Hindlimb muscle (tissue), 1 donor: ENCODE results near the gene SETBP1. TPM values are rescaled to one million over a fixed set of nuclear protein-coding genes. Genes with fewer than 3 reads are reported as not detected.
"Not testable (repeated sequence)": the region's sequence is repeated elsewhere in the genome, so short reads cannot be mapped to it uniquely, and the experiment has no call there.

ENCODE experiments used
- DNase-seq: peaks from one replicate; pipeline ENCODE4 v3.0.0-alpha.2; 2013
- polyA plus RNA-seq: library from polyadenylated mRNA; unstranded; fragments of 120-200 nt; gene quantifications from one replicate; pipeline ENCODE4 v1.2.1, GENCODE V29; 2013; ENCODE audit not compliant: insufficient read length

Gene SETBP1
- polyA plus RNA-seq, 1 donor: 19.5 TPM

- no peak for DNase-seq
These were observed 113.0 kb downstream of the SETBP1 start for GRCh38 chr18:44793685-44794084.

GRCh38 chr18:44795241-44795640, 114.6 kb downstream of the SETBP1 start:
- no peak for DNase-seq

GRCh38 chr18:44796429-44797428, 116.0 kb downstream of the SETBP1 start:
- no peak for DNase-seq

GRCh38 chr18:44798433-44799048, 117.9 kb downstream of the SETBP1 start:
- no peak for DNase-seq

- no peak for DNase-seq
These were observed 118.8 kb downstream of the SETBP1 start for GRCh38 chr18:44799382-44799906.

GRCh38 chr18:44799907-44800421, 119.3 kb downstream of the SETBP1 start:
- DNase-seq: no peak

- not testable (repeated sequence) for DNase-seq
These were observed 120.1 kb downstream of the SETBP1 start for GRCh38 chr18:44800766-44801165.

- DNase-seq: no peak
These were observed 121.1 kb downstream of the SETBP1 start for GRCh38 chr18:44801781-44802180.

GRCh38 chr18:44802508-44802907, 121.8 kb downstream of the SETBP1 start:
- no peak for DNase-seq

- DNase-seq: no peak
These were observed 122.4 kb downstream of the SETBP1 start for GRCh38 chr18:44803019-44803650.

GRCh38 chr18:44804033-44804432, 123.3 kb downstream of the SETBP1 start:
- no peak for DNase-seq

GRCh38 chr18:44805176-44805575, 124.5 kb downstream of the SETBP1 start:
- DNase-seq: no peak

- DNase-seq: no peak
These were observed 125.0 kb downstream of the SETBP1 start for GRCh38 chr18:44805643-44806042.

GRCh38 chr18:44807766-44808165, 127.1 kb downstream of the SETBP1 start:
- DNase-seq: no peak

- DNase-seq: no peak
These were observed 131.0 kb downstream of the SETBP1 start for GRCh38 chr18:44811572-44812125.

- no peak for DNase-seq
These were observed 131.7 kb downstream of the SETBP1 start for GRCh38 chr18:44812426-44812825.

- DNase-seq: no peak
These were observed 132.9 kb downstream of the SETBP1 start for GRCh38 chr18:44813586-44813985.

- DNase-seq: no peak
These were observed 134.4 kb downstream of the SETBP1 start for GRCh38 chr18:44815108-44815507.

GRCh38 chr18:44816050-44816449, 135.4 kb downstream of the SETBP1 start:
- DNase-seq: no peak

GRCh38 chr18:44816477-44816876, 135.8 kb downstream of the SETBP1 start:
- DNase-seq: no peak

- DNase-seq: no peak
These were observed 137.3 kb downstream of the SETBP1 start for GRCh38 chr18:44817831-44818473.
